HEK293 (cell line): ENCODE measurements around the gene MUSTN1.
A peak's percentile ranks its signal among the peaks of the same experiment; 100 is the strongest.

Experiments used
- CTCF ChIA-PET: fragments of 350-600 bp; formaldehyde crosslinking; extraction: SDS; loops from one replicate; lab custom pipeline; 2021; ENCODE audit warnings: antibody characterized with exemption; lab: Yijun Ruan, JAX
- POLR2A ChIA-PET: fragments of 300-600 bp; formaldehyde crosslinking; extraction: SDS; loops from one replicate; lab custom pipeline; 2020; ENCODE audit warnings: antibody characterized with exemption, inconsistent platforms; lab: Yijun Ruan, JAX
- H3K27ac ChIP-seq: fragments of 200-500 bp; sonication (Bioruptor generic); 2 replicates; pipeline ENCODE4 v1.5.1; 2014; ENCODE audit warnings: low read depth, low read length, control low read depth, inconsistent platforms; ENCODE audit errors: extremely low read depth
- H3K36me3 ChIP-seq, 2 experiments: fragments of 200-500 bp in 1 of 2; sonication (Bioruptor generic) in 1 of 2; 1 replicate in 1 of 2; 2 replicates in 1 of 2; pipeline ENCODE4 v1.5.1; 2014 to 2017; ENCODE audit warnings: inconsistent platforms in 2 of 2, low read length in 2 of 2; ENCODE audit not compliant: control insufficient read depth in 2 of 2, insufficient read depth in 1 of 2
- H3K4me1 ChIP-seq: fragments of 200-500 bp; sonication (Bioruptor generic); 2 replicates; pipeline ENCODE4 v1.5.1; 2014; ENCODE audit warnings: mild to moderate bottlenecking, low read length, inconsistent platforms; ENCODE audit not compliant: control insufficient read depth, insufficient read depth
- H3K4me3 ChIP-seq: 2 replicates; pipeline ENCODE4 v1.5.1; 2011; ENCODE audit warnings: low read depth, mild to moderate bottlenecking, control low read depth, low read length, moderate library complexity
- H3K9me3 ChIP-seq: fragments of 200-500 bp; sonication (Bioruptor generic); 2 replicates; pipeline ENCODE4 v1.5.1; 2014; ENCODE audit warnings: low read depth, low read length, inconsistent platforms; ENCODE audit not compliant: control insufficient read depth, insufficient read depth
- ELK4 ChIP-seq: IDR thresholded peaks from 2 replicates; pipeline ENCODE4 v1.6.1; 2011; ENCODE audit warnings: mild to moderate bottlenecking, low read depth, low read length, borderline replicate concordance
- HIC1 ChIP-seq: fragments of 450-650 bp; formaldehyde crosslinking; IDR thresholded peaks from 2 replicates; pipeline ENCODE4 v1.5.1; 2016; ENCODE audit warnings: missing biosample characterization, missing genetic modification characterization
- HOXC10 ChIP-seq: sonication (generic); formaldehyde crosslinking; IDR thresholded peaks from 2 replicates; pipeline ENCODE4 v1.8.1; 2023; ENCODE audit warnings: mild to moderate bottlenecking, missing genetic modification reagents
- MYNN ChIP-seq: fragments of 450-650 bp; formaldehyde crosslinking; IDR thresholded peaks from 2 replicates; pipeline ENCODE4 v1.5.1; 2016; ENCODE audit warnings: missing biosample characterization, missing genetic modification characterization, borderline replicate concordance
- PRDM1 ChIP-seq: fragments of 450-650 bp; formaldehyde crosslinking; IDR thresholded peaks from 2 replicates; pipeline ENCODE4; 2016; ENCODE audit warnings: missing biosample characterization, missing genetic modification characterization
- PRDM2 ChIP-seq: fragments of 450-650 bp; formaldehyde crosslinking; IDR thresholded peaks from 2 replicates; pipeline ENCODE4 v1.5.1; 2016; ENCODE audit warnings: missing biosample characterization, missing genetic modification characterization, borderline replicate concordance
- REST ChIP-seq: fragments of 450-650 bp; formaldehyde crosslinking; IDR thresholded peaks from 2 replicates; pipeline ENCODE4 v1.5.1; 2016; ENCODE audit warnings: missing biosample characterization, missing genetic modification characterization
- YY1 ChIP-seq: fragments of 450-650 bp; formaldehyde crosslinking; IDR thresholded peaks from 2 replicates; pipeline ENCODE4 v1.5.1; 2018; ENCODE audit warnings: missing biosample characterization, missing genetic modification characterization
- ZNF114 ChIP-seq: fragments of 450-650 bp; formaldehyde crosslinking; IDR thresholded peaks from 2 replicates; pipeline ENCODE4 v1.5.0; 2017; ENCODE audit warnings: missing biosample characterization, missing genetic modification characterization
- ZNF391 ChIP-seq: fragments of 450-650 bp; formaldehyde crosslinking; IDR thresholded peaks from 2 replicates; pipeline ENCODE4 v1.5.1; 2016; ENCODE audit warnings: low read depth, missing biosample characterization, missing genetic modification characterization, borderline replicate concordance
- ZNF513 ChIP-seq: fragments of 450-650 bp; IDR thresholded peaks from 2 replicates; pipeline ENCODE4 v1.5.1; 2018; ENCODE audit warnings: missing biosample characterization, missing genetic modification characterization
- ZNF548 ChIP-seq: fragments of 450-650 bp; formaldehyde crosslinking; IDR thresholded peaks from 2 replicates; pipeline ENCODE4 v1.5.1; 2016; ENCODE audit warnings: missing biosample characterization, missing genetic modification characterization
- ZNF626 ChIP-seq: fragments of 450-650 bp; sonication (Bioruptor Pico); formaldehyde crosslinking; IDR thresholded peaks from 2 replicates; pipeline ENCODE4 v1.5.1; 2018; ENCODE audit warnings: missing biosample characterization, missing genetic modification characterization, inconsistent platforms
- ZNF791 ChIP-seq: fragments of 450-650 bp; formaldehyde crosslinking; IDR thresholded peaks from 2 replicates; pipeline ENCODE4 v1.5.1; 2016; ENCODE audit warnings: missing biosample characterization, missing genetic modification characterization
- ZNF830 ChIP-seq: fragments of 450-650 bp; IDR thresholded peaks from 2 replicates; pipeline ENCODE4 v1.5.0; 2018; ENCODE audit warnings: missing biosample characterization, missing genetic modification characterization, low read depth, mild to moderate bottlenecking, moderate library complexity
- ZNF837 ChIP-seq: fragments of 450-650 bp; formaldehyde crosslinking; IDR thresholded peaks from 2 replicates; pipeline ENCODE4 v1.5.1; 2016; ENCODE audit warnings: missing biosample characterization, missing genetic modification characterization
- ZSCAN16 ChIP-seq: fragments of 450-650 bp; formaldehyde crosslinking; IDR thresholded peaks from 2 replicates; pipeline ENCODE4 v1.5.1; 2016; ENCODE audit warnings: missing biosample characterization, missing genetic modification characterization

Gene MUSTN1

GRCh38 chr3:52854013-52854412 is 19.2 kb upstream of the MUSTN1 start:
- no peaks in the 10 kb centered on the region for H3K9me3 ChIP-seq
- no peak for TF ChIP-seq HOXC10 (CRISPR knock-in tag)
- peak; percentile 79 for TF ChIP-seq REST (tag by site-specific recombination)
- TF ChIP-seq YY1 (tag by site-specific recombination) = no peak
- TF ChIP-seq ZNF114 (tag by site-specific recombination) = no peak
- no peak overlapping the region for H3K4me3 ChIP-seq
- ChIA-PET CTCF (interaction anchor here (2.2 kb wide), 1 partner anchor 217 kb away, joined by 7 read pairs; no protein-coding TSS in a partner anchor), POLR2A (no interaction called here)
- no peak overlapping the region for H3K27ac ChIP-seq
- no peaks in the 10 kb centered on the region for H3K4me1 ChIP-seq
- peaks cover 0 to 27% of the 10 kb centered on the region in 2 experiments; a peak in 2 of 3 replicates for H3K36me3 ChIP-seq

GRCh38 chr3:52852419-52852818 is 17.6 kb upstream of the MUSTN1 start:
- TF ChIP-seq PRDM1 (tag by site-specific recombination) = no peak
- TF ChIP-seq ZNF830 (tag by site-specific recombination) = no peak
- TF ChIP-seq ELK4 = no peak
- no peak for TF ChIP-seq ZNF391 (tag by site-specific recombination)
- TF ChIP-seq MYNN (tag by site-specific recombination) = no peak
- TF ChIP-seq ZNF791 (tag by site-specific recombination) = no peak
- TF ChIP-seq ZNF114 (tag by site-specific recombination) = no peak
- TF ChIP-seq HIC1 (tag by site-specific recombination) = no peak
- TF ChIP-seq ZNF626 (tag by site-specific recombination) = no peak
- TF ChIP-seq ZNF548 (tag by site-specific recombination) = no peak
- no peak for TF ChIP-seq ZNF837 (tag by site-specific recombination)
- TF ChIP-seq PRDM2 = no peak
- no peak for TF ChIP-seq ZNF513 (tag by site-specific recombination)
- no peak for TF ChIP-seq ZSCAN16 (tag by site-specific recombination)
- Histone ChIP-seq H3K9me3 (no peaks in the 10 kb centered on the region), H3K4me1 (no peaks in the 10 kb centered on the region), H3K27ac (no peak overlapping the region), H3K4me3 (no peak overlapping the region), H3K36me3 (peaks cover 0 to 43% of the 10 kb centered on the region in 2 experiments; a peak in 2 of 3 replicates)
- ChIA-PET POLR2A (no interaction called here), CTCF (interaction anchor here (0.6 to 2.2 kb wide), 4 partner anchors 68 to 223 kb away, joined by 3 to 7 read pairs (median 4); no protein-coding TSS in a partner anchor)
